CD4-positive, alpha-beta T cell treated with Interleukin-2 at 100 ng/mL for 4 hours (primary cell): Measurements from ENCODE around the gene SCARB1.

Source experiments
- DNase-seq: peaks from one replicate; pipeline ENCODE4 v3.0.0-alpha.2; 2020; ENCODE audit warnings: low spot score

The SCARB1 gene

DNA sequence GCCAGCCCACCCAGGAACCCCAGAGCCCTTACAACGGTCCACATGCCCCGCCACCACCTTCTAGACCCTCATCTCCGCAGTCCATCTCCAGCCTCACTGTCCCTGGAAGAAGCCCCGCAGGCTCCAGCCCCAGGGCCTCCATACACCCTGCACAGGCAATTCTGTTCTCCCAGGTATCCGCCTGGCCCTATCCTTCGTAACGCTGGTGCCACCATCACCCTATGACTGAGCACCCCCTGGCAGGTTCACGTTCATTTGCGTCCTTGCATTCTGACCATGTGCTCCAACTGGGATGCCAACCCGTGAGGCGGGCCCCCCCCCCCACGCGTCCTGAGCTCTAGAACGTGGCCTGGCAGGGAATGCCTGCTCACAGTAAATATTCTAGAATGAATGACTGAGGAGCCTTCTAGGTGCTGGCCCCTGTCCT, 675 bp upstream of the SCARB1 start:
- DNase-seq, result no peak

DNA sequence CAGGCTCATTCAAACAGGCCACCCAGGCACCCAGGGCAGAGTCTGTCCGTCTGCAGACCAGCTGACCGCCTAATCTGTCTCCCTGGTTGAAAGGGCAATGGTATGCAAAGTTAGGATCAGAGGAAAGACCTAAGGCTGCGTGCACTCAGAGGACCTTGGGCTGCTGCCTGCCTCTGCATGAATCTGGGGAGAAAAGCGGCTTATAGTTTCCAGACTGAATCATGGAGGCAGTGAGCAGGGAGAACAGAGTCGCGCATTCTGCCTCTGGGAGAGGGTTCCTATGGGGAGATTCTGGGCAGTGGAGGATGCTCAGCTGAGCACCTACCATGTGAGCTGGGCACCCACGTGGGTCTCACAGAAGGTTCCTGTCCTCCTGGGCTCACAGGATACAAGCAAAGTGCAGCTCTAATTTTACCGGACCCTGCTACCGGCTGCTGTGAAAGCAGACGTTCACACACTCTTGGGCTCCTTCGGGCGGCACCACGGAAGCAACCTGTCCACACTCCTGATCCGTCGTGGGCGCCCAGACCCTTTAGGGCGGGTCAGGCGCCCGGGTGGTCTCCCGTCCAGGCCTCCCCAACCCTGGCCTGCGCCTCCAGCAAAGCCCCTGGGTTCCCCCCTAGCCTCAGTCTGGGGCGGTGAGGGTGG, 772 bp downstream of the SCARB1 start:
- no peak for DNase-seq

DNA sequence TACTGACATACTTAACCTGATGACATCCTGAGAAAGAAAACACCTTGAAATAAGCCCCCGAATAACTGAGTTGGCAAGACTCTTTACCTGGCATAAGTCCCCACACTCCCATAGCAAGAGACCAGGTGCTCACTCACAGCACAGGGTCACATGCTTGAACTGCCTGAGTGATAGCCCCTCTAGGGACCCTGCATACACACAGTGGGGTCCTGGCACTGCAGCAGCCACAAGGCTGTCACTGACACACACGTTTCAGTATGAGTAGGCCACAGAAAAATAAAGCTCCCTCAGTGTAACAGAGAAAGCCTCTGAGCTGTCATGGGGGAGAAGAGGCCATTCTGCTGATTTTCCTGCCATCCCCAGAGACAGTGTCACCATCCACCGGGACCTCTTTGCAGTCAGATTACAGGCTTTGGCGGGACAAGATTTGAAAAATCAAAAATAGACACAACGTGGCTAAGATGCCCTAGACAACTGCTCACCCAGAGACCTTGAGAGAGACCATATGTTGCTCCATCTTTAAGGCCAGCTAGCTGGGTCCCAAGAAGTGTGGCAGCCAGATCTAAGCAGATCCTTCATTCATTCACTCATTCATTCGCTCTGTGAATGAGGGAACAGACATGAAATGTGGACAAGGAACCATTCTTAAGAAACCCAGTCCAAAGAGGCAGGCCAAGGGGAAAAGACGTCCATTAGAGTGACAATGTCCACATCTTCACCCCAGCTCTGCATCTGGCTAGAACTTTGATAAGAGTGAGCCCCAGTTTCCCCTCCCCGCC, 1.6 kb downstream of the SCARB1 start:
- DNase-seq, result no peak

DNA sequence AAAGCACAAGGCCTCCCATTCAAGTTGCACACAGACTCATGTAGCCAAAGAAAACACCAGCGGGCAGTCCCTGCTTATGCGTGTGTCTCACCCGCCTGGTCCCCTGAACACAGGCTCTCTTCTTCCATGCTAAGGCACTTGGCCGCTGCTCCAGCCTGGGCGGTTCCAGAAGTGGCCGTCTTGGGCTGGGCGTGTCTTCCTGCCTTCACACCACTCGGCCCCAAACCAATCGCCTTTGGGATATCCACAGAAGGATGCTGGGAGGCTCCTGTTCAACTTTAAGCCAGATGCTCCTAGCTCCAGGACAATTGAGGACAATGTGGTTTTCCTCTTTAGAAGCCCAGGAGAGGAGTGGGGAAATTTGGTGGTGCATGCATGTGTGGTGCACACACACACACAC, 2.2 kb downstream of the SCARB1 start:
- no peak for DNase-seq

DNA sequence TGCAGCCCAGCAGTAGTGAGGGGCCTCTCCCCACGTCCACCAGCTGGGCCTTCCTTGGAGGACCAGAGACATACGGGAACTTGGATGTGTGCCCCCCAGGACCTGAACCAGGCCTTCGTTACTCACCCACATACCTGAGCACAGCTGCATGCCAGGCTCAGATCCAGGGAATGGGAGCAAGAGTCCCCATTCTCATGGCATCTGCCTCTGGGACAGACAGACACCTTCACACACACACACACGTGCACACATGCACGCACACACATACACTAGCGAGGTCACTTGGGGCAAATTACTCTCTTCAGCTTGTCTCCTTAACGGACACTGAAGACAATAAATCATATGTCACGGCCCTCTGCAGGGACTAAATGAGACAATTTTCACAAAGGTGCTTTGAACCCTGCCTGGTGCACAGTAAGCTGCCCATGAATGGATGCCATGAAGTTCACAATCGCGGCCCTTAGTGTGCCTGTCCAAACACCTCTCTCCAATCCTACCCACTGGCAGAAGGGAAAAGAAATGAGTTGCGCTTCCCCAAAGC, 5.7 kb downstream of the SCARB1 start:
- DNase-seq, result no peak

DNA sequence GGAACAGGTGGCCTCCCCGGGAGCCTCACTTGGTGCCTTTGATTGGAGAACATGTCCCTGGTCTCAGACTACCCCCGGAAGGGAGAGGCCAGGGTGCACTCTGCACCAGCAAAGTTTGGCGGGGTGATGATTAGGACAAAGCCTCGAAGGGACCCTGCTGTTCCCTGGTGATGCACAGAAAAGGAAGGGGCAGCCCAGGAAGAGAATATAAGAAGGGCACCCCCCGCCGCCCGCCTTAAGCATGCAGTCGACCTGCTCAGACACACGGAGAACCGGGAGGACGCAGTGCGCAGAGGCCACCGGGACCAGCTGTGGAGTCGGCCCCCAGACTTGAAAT, 6.9 kb downstream of the SCARB1 start:
- DNase-seq, result no peak

DNA sequence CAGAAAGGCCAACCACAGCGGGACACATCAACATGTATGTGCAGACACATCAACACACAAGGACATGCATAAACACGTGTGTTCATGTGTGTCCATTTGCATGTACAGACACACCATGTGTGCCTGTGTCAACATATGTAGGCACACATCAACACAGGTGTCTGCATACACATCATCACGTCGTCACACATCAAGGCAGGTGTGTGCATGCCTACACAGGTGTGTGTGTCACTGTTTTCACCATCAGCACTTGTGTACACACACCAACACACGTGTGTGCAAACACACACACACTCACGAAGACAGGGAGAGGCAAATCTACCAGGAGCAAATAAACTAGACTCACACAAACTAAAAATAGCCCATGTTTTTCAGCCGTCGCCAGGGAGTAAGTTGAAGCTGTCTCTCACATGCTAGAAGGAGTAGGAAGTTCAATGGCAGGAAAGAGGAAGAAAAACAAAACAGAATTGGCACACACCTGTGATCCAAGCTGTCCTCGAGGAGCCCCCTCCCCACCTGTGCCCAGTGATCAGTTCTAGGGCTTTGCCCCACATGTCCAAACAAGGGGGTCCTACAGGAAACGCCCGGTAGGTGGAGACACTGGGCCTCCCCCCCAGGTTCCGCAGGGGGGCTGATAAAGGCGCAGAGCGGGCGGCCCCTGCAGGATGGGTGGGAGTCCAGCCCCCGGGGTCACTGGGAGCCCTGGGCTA, 7.4 kb downstream of the SCARB1 start:
- no peak for DNase-seq

DNA sequence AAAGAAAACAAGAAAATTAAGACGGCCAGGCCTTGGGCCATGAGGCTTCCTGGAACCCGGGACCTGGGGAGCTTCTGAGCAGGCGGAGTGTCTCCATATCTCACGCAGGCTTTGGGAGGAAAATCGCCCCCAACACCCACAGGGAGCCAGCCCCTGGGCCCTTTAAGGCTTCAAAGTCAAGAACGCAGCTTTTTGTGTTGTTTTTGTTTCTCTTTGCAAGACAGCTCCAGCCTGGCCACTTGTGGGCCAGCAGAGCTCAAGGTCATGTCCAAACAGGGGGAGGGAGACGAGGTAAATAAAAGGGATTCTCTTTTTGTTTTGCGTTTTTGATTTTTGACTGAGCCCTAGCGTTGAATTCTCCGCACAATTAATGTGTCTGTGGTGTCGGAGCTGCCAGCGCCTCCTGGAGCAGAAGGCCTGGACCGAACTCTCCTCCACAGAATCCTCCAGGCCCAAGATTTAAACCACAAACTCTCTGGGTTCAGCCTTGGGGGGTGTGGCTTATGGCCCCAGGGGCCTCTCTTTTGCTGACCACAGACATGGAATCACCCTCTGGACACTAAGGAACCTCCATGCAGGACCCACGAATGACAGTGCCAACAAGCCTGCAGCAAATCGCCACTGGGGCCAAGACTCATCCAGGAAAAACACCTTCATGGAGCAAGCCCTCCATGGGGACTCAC, 8.2 kb downstream of the SCARB1 start:
- no peak for DNase-seq

DNA sequence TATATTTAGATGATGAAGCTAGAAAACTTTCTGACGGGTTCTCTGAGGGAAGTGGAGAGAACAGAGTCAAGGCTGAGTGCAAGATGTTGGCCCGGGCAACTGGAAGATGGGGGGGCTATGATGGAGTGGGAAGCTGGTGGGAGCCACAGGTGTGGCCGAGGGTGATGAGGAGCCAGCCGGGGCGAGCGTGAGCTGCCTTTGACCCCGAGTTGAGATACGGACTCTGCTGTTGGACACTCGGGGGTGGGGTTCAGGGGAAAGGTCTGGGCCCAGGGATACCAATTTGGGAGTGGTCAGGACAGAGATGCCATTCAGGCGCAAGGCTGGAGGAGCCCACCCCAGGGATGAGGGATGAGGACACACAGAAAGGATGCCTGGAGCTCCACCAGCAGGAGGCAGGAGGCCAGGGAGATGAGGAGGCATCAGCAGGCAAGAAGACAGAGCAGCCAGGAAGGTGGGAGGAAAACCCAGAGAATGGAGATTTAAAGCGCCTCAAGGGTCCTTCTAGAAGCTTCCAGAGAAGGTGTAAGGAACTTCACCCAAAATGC, 9.0 kb downstream of the SCARB1 start:
- no peak for DNase-seq

DNA sequence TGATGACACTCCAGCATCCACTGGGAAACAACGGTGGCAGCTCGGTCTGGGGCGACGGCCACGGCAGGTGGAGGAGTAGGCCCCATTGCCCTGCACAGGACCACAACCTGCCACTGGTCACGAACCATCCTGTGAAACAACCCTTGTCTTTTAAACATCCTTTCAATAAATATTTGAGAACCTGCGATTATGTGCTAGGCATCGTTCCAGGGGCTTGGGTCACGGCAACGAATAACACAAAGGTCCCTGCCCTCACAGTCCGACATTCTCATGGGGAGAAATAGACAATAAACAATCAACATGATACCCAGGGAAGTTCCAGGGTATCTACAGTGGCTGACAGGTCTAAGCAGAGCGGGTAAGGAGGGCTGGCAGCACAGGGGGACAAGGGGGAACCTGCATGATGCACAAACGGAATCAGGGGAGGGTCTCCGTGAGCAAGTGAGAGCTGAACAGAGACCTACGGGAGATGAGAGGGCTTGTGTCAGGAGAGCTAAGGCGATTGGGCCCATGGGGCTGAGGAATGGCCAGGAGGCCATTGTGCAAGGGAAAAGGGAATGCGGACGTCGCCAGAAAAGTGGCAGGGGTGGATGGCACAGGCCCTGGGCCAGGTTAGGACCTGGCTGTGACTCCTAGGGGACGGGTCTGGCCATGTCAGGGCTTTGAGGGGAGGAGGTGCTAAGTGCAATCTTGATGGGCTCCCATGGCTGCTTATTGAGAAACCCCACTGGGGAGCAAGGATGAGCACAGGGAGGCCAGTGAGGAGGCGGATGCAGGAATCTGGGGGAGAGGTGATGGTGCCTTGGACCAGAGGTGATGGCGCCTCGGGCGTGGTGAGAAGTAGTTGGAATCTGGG, 9.7 kb downstream of the SCARB1 start:
- DNase-seq, result no peak

DNA sequence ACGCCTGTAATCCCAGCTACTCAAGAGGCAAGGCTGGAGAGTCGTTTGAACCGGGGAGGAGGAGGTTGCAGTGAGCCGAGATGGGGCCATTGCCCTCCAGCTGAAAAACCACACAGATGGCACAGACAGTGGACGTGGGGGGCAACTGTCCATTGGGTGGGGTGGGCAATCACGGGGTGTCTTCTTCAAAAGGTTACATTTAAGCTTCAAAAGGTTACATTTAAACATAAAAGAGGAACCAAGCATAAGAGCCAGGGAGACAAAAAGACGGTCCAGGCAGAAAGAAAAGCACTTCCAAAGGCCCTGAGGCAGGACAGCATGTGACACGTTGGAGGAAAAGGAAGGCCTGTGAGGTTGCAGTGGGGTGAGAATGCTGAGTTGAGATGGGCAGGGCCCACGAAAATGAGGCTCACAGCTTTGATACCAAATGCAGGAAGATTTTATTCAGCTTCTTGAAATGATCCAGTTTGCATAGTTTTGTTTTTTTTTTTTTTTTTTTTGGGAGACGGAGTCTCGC, 10.7 kb downstream of the SCARB1 start:
- DNase-seq, result no peak

DNA sequence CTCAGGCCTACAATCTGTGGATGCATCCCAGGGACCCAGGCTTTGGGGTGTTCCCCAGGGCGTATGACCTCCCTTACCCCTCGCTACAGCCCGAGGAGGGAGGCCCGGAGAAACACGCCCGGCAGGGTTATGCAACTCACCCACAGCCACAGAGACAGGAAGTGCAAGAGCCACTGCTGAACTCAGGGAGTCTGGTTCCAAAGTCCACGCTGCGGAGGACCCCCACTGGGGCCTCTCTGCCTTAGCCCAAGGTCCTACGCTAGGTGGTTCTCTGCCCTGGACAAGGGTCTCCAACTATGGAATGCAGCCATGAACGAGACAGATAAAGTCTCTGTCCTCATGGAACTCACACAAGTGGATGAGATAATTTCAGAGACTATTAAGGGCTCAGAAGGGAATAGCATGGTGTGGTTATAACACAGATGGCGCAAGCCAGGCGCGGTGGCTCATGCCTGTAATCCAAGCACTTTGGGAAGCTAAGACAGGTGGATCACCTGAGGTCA, 11.3 kb downstream of the SCARB1 start:
- no peak for DNase-seq

DNA sequence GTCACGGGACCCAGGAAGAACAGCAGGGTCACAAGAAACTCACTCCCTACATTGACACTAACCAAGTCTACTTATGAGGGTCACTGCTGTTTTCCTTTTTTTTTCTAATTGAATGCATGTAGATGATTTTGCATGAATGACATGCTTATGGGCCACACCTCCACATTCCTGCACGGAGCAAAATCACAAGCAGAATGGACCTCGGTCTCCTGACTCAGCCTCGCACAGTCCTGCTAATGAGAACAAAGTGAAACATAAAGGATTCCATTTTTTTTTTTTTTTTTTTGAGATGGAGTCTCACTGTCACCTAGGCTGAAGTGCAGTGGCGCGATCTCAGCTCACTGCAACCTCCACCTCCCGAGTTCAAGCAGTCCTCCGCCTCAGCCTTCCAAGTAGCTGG, 12.3 kb downstream of the SCARB1 start:
- DNase-seq, result no peak

DNA sequence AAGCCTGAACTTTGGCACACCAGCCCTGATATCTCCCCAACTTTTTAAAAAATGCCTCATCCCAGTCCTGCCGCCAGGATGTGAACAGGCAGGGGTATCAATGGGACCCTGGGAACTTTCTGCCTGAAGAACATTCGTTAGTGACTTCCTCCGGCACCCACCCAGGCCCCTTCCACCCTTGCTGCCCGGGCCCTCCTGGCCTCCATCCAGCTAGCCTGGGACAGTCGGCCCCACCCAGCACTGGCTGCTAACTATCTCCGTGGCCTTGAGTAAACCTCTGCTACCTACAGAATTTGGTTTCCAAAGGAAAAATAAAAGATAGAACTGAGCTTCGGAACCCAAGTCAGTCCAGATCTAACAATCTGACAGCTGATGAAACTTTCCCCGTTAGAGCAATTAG, 14.3 kb downstream of the SCARB1 start:
- no peak for DNase-seq

DNA sequence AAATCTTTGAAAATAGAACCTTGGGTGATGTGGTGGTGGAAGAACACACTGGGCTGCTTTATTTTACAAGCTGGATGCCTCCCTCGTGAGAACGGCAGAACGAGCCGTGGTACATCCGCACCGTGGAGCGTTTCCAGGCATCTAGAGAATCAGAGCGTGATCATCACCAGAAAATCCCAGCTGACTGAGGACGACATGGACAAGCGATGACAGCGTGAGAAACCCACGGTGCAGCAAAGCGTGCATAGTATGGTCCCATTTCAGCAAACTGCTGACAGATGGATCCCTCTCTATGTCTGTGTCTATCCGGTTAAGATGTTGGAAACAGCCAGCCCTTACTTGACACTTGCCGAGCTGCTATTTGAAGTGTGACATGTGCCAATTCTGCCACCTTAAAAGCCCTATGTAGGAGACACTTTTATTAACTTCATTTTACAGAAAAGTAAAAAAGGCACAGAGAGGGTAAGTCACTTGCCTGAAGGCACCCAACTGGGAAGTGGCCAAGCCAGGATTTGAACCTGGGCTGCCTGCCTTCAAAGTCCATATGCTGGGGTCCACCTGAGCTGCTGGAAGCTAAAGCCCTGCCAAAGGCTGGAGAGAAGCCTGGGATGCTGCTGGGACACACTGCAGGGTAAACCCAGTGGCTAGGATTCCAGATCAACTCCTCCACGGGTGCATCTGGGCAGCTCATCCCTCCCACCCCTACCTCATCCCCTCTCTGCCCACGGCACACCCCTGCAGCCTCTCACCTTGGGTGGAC, 14.9 kb downstream of the SCARB1 start:
- DNase-seq, result no peak

DNA sequence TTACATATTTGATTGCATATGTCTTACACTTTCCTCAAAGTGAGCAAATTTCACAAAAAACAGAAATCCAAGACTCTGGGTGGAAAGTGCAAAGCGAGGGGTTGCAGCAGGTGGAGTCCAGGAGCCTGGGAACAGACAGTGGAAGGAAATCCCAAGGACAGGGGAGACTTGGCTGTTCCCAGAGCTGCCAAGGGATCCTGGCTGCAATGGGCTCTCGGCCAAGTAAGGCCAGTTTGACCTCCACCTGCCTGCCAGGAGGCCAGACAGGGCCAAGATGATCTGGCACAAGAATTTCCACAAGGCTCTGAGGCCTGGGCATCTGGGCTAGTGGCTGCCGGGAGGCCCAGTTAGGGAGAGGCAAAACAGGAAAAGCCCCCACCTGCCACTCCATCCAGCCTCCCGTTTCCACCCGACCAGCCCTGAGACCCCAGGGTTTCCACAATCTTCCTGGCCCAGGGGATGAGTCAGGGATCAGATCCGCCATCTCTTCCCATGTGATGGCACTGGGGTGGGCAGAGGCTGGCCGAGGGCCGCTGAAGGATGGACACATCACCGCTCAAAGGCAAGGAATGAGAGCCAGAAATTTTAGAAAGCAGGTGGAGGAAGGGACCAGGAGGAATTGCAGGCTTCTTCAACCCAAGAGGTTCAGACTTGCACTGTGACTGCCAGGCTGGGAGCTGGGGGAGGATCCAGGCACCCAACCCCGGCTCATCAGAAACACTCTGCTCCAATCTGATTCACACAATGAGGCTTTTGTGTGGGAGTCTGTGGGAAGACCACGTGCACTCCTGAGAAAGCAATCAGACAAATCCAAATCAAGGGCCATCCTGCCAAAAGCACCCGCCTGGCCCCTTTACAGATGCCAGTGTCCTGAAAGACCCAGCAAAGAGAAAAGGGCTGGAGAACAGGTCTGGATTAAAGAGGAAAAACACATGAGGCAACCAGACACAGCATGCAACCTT, 16.3 kb downstream of the SCARB1 start:
- DNase-seq, result no peak

DNA sequence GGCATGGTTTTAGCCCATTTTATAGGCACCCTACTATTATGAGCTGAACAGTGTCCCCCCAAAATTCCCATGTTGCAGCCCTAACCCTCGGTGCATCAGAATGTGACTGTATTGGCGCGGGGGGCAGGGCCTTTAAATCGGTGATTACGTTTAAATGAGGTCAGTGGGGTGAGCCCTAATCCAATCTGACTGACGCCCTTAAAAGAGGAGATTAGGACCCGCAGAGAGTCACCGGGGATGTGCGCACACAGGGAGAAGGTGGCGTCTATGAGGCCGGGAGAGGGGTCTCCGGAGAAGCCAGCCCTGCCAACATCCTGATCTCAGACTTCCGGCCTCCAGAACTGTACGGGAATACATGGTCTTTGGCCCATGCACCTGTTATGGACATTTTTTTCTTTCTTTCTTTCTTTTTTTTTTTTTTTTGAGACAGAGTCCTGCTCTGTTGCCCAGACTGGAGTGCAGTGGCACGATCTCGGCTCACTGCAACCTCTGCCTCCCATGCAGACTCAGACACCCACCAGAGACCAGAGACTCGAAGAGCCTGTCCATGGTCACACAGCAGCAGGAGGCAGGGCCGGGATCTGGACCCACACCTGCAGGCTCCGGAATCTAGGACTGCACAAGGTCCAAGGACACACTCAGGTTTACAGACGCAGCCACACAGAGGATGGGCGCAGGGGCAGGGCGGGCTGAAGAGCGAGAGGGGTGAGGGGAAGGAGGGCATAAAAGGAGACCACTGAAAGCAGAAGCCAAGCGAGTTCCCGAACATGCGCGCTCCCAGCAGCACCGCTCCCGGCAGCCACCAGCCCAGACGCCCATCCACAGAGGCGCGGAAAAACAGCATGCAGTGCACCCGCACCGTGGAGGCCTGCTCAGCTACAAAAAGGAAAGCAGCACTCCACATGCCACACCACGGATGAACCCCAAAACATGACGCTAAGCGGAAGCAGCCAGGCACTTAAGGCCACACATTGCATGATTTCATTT, 19.0 kb downstream of the SCARB1 start:
- DNase-seq, result no peak
